Spleen (tissue), 11 donors: ENCODE data around the gene IZUMO4. TPM values are rescaled to one million over a fixed set of nuclear protein-coding genes. Genes with fewer than 3 reads are reported as not detected.
"Not testable (repeated sequence)": the region's sequence is repeated elsewhere in the genome, so short reads cannot be mapped to it uniquely, and the experiment has no call there.

Experiments used
- DNase-seq: peaks from one replicate; pipeline ENCODE4 v3.0.0-alpha.2; 2020
- H3K27ac ChIP-seq, 8 donors: fragments of 200-600 bp; sonication (generic) in 7 of 8; 1 replicate in 4 of 8; 2 replicates in 4 of 8; pipeline versions ENCODE4 v1.5.0 to v1.8.0; 2016 to 2021; ENCODE audit warnings: inconsistent platforms in 4 of 8, mild to moderate bottlenecking in 4 of 8, moderate library complexity in 1 of 8
- H3K27me3 ChIP-seq, 7 donors: fragments of 200-600 bp; sonication (generic) in 6 of 7; replicated peaks in 1 of 7; 1 replicate in 4 of 7; 2 replicates in 3 of 7; pipeline versions ENCODE4 v1.5.0 to v1.8.0; 2016 to 2021; ENCODE audit warnings: inconsistent platforms in 3 of 7, mild to moderate bottlenecking in 1 of 7
- H3K36me3 ChIP-seq, 6 donors: fragments of 200-600 bp; sonication (generic) in 5 of 6; 1 replicate in 4 of 6; 2 replicates in 2 of 6; pipeline versions ENCODE4 v1.5.0 to v1.8.0; 2016 to 2021; ENCODE audit warnings: inconsistent platforms in 2 of 6
- H3K4me1 ChIP-seq, 6 donors: fragments of 200-600 bp; sonication (generic) in 5 of 6; 1 replicate in 3 of 6; 2 replicates in 3 of 6; pipeline versions ENCODE4 v1.5.0 to v1.8.0; 2016 to 2021; ENCODE audit warnings: inconsistent platforms in 3 of 6
- H3K4me3 ChIP-seq, 8 donors: fragments of 200-600 bp; sonication (generic) in 7 of 8; 1 replicate in 4 of 8; 2 replicates in 4 of 8; pipeline versions ENCODE4 v1.5.0 to v1.8.0; 2016 to 2021; ENCODE audit warnings: inconsistent platforms in 4 of 8, mild to moderate bottlenecking in 4 of 8, moderate library complexity in 2 of 8
- H3K9me3 ChIP-seq, 8 donors: fragments of 200-600 bp; sonication (generic) in 7 of 8; 1 replicate in 4 of 8; 2 replicates in 4 of 8; pipeline versions ENCODE4 v1.5.0 to v1.8.0; 2016 to 2021; ENCODE audit warnings: inconsistent platforms in 4 of 8
- CTCF ChIP-seq, 11 experiments: fragments of 200-600 bp in 7 of 11; fragments of 450-650 bp in 4 of 11; sonication (generic) in 4 of 11; IDR thresholded peaks in 8 of 11; conservative IDR thresholded peaks in 3 of 11; 1 replicate in 7 of 11; 2 replicates in 4 of 11; pipeline versions ENCODE4 v1.4.0 to v1.8.0; 2016 to 2021; ENCODE audit warnings: antibody characterized with exemption in 11 of 11, inconsistent platforms in 4 of 11, mild to moderate bottlenecking in 1 of 11
- POLR2A ChIP-seq, 3 donors: fragments of 450-650 bp; IDR thresholded peaks; one replicate each; pipeline ENCODE4 v1.5.1; 2017; ENCODE audit warnings: antibody characterized with exemption in 3 of 3, mild to moderate bottlenecking in 1 of 3
- POLR2AphosphoS5 ChIP-seq, 3 donors: sonication (generic); formaldehyde crosslinking; IDR thresholded peaks; one replicate each; pipeline ENCODE4 v1.5.1; 2017; ENCODE audit warnings: antibody characterized with exemption in 3 of 3
- WGBS, 5 donors: extraction: QIAGEN DNeasy Blood & Tissue Kit in 3 of 5; methylation state at CpG; one replicate each; pipeline versions ENCODE4 v1.1.5 to v1.1.7; 2013 to 2018; 5-methylcytosine and 5-hydroxymethylcytosine counted together
- intact Hi-C: fragments of 100-400 bp; cut with DNase I; formaldehyde crosslinking; loops from one replicate; pipeline ENCODE4 v1.15.0; 2023; ENCODE audit warnings: low total_unique reads
- polyA plus RNA-seq, 3 donors: library from polyadenylated mRNA; stranded (reverse); fragments of 200-250 nt; gene quantifications; one replicate each; pipeline ENCODE4 v1.2.1, GENCODE V29; 2013
- total RNA-seq, 7 donors: library from RNA; depleted of rRNA in 3 of 7; stranded (reverse); fragments of >200 nt in 3 of 7; fragmentation: NEBNext Ultra II Directional in 4 of 7; extraction: Animal tissue kit (Norgen Biotek cat#: 25700) in 4 of 7; gene quantifications; one replicate each; pipeline versions ENCODE4 v1.1.0 to v1.2.1, GENCODE V29; 2016 to 2021
- donor health status: healthy with polysubstance abuse.
- donor health status: DM: no; HTN: no; CAD: no; lungs with moderate emphysema.
- donor health status: DM: no; HTN: no; CAD: no.
- donor health status: Bipolar disorder and iron deficiency.
- donor health status: healthy.
- donor health status: DM: no; HTN: no; CAD: no.
- donor health status: DM: yes; HTN: yes; CAD: no.

Gene IZUMO4
- total and polyA plus RNA-seq, 10 donors: 1.9 to 25.9 (median 5.7) TPM

GRCh38 chr19:2127758-2128157, 31.0 kb downstream of the IZUMO4 start:
- Histone ChIP-seq H3K9me3 (no peaks in the 10 kb centered on the region), H3K4me1 (no peaks in the 10 kb centered on the region), H3K36me3 (peaks cover 2 to 97% (median 90%) of the 10 kb centered on the region in 6 donors), H3K4me3 (no peak overlapping the region), H3K27ac (no peak overlapping the region), H3K27me3 (no peaks in the 10 kb centered on the region)
- no peak for TF ChIP-seq POLR2A (IDR thresholded peaks at IDR 0.05)
- TF ChIP-seq CTCF (IDR thresholded peaks at IDR 0.05 in 8 of 11, conservative IDR thresholded peaks at IDR 0.05 in 3 of 11): no peak
- no peak for TF ChIP-seq POLR2AphosphoS5 (IDR thresholded peaks at IDR 0.05)
- intact Hi-C loops: no loop called here
- WGBS, 5 donors: 83 to 93% (median 88%) methylated on average over 11 to 19 of the region's 19 CpGs
- DNase-seq: peak; percentile 56

GRCh38 chr19:2128252-2128651, 31.5 kb downstream of the IZUMO4 start:
- H3K27me3 ChIP-seq, DNase-seq, H3K27ac ChIP-seq, intact Hi-C loops, H3K4me1 ChIP-seq, H3K4me3 ChIP-seq, H3K9me3 ChIP-seq: not testable (repeated sequence)
- 80 to 93% (median 91%) methylated on average over 3 to 29 of the region's 34 CpGs for WGBS, 5 donors
- peaks cover 2 to 97% (median 90%) of the 10 kb centered on the region in 6 donors for H3K36me3 ChIP-seq

- DNase-seq: no peak
- 85 to 100% (median 97%) methylated on average over 6 to 21 of the region's 21 CpGs for WGBS, 5 donors
- no peaks in the 10 kb centered on the region for H3K4me1 ChIP-seq
- no peak overlapping the region for H3K4me3 ChIP-seq
- peaks cover 2 to 97% (median 88%) of the 10 kb centered on the region in 6 donors for H3K36me3 ChIP-seq
- no peaks in the 10 kb centered on the region for H3K9me3 ChIP-seq
- no peaks in the 10 kb centered on the region for H3K27me3 ChIP-seq
- TF ChIP-seq POLR2AphosphoS5 (IDR thresholded peaks at IDR 0.05) (peak in 1 of 3 donors; percentile 35), POLR2A (IDR thresholded peaks at IDR 0.05) (no peak)
- H3K27ac ChIP-seq: no peak overlapping the region
- intact Hi-C loops: no loop called here
Observed at GRCh38 chr19:2129022-2129421, 32.3 kb downstream of the IZUMO4 start.

DNA sequence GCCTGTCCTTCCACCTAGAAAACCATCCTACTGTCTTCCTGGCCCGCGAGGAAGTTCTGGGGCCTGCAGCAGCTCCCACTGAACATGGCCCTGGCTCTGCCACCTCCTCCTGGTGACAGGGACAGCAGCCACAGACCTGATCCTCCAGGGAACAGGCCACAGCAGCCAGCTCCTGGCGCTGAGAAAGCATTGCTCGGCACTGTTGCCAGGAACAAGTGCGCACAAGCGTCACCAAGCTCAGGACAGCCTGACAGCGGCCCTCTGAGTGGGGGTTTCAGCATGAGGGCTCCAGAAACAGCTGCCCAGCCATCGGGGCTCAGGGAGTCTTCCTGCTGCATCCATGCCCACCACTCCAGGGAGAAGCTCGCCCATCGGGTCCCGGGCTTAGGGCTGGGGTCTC, 32.8 kb downstream of the IZUMO4 start:
- intact Hi-C loops: no loop called here
- Histone ChIP-seq H3K27ac (no peak overlapping the region), H3K4me1 (no peaks in the 10 kb centered on the region), H3K9me3 (no peaks in the 10 kb centered on the region), H3K27me3 (no peaks in the 10 kb centered on the region), H3K36me3 (peaks cover 2 to 97% (median 86%) of the 10 kb centered on the region in 6 donors), H3K4me3 (no peak overlapping the region)
- 94 to 100% (median 97%) methylated on average over 4 to 11 of the region's 11 CpGs for WGBS, 5 donors
- TF ChIP-seq POLR2AphosphoS5 (IDR thresholded peaks at IDR 0.05) (no peak), CTCF (IDR thresholded peaks at IDR 0.05 in 8 of 11, conservative IDR thresholded peaks at IDR 0.05 in 3 of 11) (no peak), POLR2A (IDR thresholded peaks at IDR 0.05) (no peak)
- DNase-seq: no peak

GRCh38 chr19:2129892-2130770, 33.4 kb downstream of the IZUMO4 start:
- no peak for DNase-seq
- H3K36me3 ChIP-seq: peaks cover 2 to 97% (median 85%) of the 10 kb centered on the region in 6 donors
- H3K4me1 ChIP-seq: no peaks in the 10 kb centered on the region
- no peak overlapping the region for H3K4me3 ChIP-seq
- no peaks in the 10 kb centered on the region for H3K9me3 ChIP-seq
- TF ChIP-seq POLR2A (IDR thresholded peaks at IDR 0.05) (no peak), POLR2AphosphoS5 (IDR thresholded peaks at IDR 0.05) (peak in 1 of 3 donors; percentile 38), CTCF (IDR thresholded peaks at IDR 0.05 in 8 of 11, conservative IDR thresholded peaks at IDR 0.05 in 3 of 11) (no peak)
- no peaks in the 10 kb centered on the region for H3K27me3 ChIP-seq
- intact Hi-C loops: no loop called here
- H3K27ac ChIP-seq: no peak overlapping the region
- WGBS, 5 donors: 95 to 98% (median 97%) methylated on average over 15 to 28 of the region's 28 CpGs

GRCh38 chr19:2131012-2131975, 34.6 kb downstream of the IZUMO4 start:
- H3K9me3 ChIP-seq, intact Hi-C loops, H3K4me1 ChIP-seq, H3K4me3 ChIP-seq, H3K27ac ChIP-seq, H3K27me3 ChIP-seq, DNase-seq: not testable (repeated sequence)
- 90 to 95% (median 94%) methylated on average over 26 to 67 of the region's 67 CpGs for WGBS, 5 donors
- peaks cover 3 to 97% (median 80%) of the 10 kb centered on the region in 6 donors for H3K36me3 ChIP-seq
